Metanephros (tissue), 1 donor: ENCODE results near the gene TRIM56. TPM values are rescaled to one million over a fixed set of nuclear protein-coding genes. Genes with fewer than 3 reads are reported as not detected.

Experiments
- total RNA-seq: library from RNA; depleted of rRNA; stranded (reverse); fragments of >200 nt; gene quantifications from one replicate; pipeline ENCODE4 v1.2.3, GENCODE V29; 2014

Gene TRIM56, protein sequence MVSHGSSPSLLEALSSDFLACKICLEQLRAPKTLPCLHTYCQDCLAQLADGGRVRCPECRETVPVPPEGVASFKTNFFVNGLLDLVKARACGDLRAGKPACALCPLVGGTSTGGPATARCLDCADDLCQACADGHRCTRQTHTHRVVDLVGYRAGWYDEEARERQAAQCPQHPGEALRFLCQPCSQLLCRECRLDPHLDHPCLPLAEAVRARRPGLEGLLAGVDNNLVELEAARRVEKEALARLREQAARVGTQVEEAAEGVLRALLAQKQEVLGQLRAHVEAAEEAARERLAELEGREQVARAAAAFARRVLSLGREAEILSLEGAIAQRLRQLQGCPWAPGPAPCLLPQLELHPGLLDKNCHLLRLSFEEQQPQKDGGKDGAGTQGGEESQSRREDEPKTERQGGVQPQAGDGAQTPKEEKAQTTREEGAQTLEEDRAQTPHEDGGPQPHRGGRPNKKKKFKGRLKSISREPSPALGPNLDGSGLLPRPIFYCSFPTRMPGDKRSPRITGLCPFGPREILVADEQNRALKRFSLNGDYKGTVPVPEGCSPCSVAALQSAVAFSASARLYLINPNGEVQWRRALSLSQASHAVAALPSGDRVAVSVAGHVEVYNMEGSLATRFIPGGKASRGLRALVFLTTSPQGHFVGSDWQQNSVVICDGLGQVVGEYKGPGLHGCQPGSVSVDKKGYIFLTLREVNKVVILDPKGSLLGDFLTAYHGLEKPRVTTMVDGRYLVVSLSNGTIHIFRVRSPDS
- total RNA-seq: 16.9 TPM

DNA sequence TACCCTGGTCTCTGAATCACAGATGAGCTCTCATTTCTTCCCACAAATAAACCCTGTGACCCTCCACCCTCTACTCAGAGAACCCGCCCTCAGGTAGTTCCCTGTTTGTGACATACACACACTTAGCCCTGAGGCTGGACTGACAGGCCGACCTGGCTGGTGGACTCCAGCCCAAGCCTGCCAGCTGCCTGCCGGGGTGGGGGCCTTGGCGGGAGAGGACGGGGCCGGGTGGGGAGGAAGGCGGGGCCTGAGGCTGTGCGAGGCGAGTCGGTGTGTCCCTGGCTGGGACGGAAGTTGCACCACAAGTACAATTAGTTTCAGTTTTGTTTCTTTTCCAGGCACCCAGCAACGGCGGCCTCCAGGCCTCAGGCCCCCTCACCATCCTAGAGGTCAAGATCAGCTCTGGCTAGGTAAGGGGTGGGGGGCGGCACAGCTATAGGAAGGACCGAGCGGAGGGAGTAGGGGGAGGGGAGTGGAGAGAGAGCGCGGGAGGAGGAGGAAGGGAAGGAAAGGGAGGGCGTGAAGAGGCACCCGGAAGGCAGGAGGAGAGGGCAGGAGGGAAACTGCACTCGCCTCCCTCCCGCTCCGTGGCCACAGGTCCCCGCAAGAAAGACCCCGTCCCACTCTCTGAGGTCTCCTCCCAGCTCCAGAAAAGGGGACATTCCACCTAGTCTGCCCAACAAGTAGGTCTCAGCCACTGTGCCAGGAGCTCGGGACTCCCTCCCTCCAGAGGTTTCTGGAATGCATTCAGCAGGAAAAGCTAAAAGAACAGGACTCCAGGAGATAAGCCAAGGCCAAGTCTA lies at the start of gene TRIM56:
TSS of gene TRIM56 (plus strand) at position 320 of the 803 bp plus-strand sequence. CDS start 1,832 bp downstream, outside the sequence.

DNA sequence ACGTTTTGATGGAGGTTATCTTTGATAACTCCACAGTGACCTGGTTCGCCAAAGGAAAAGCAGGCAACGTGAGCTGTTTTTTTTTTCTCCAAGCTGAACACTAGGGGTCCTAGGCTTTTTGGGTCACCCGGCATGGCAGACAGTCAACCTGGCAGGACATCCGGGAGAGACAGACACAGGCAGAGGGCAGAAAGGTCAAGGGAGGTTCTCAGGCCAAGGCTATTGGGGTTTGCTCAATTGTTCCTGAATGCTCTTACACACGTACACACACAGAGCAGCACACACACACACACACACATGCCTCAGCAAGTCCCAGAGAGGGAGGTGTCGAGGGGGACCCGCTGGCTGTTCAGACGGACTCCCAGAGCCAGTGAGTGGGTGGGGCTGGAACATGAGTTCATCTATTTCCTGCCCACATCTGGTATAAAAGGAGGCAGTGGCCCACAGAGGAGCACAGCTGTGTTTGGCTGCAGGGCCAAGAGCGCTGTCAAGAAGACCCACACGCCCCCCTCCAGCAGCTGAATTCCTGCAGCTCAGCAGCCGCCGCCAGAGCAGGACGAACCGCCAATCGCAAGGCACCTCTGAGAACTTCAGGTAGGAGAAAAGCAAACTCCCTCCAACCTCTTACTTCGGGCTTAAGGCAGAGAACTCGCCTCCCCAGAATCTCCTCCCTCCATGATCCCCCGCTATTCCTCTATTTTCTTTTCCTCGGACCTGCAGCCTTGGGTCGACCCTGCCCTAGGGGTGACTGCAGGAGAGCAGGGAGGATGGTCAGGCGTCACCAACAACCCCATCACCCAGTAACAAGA lies 41.6 kb downstream of the TRIM56 start, which contains the start of gene SERPINE1:
TSS of gene SERPINE1 (plus strand) at position 454 of the 809 bp plus-strand sequence. CDS start 1,290 bp downstream, outside the sequence.

Other genes with a start within 250 kb of the TRIM56 start
- gene SLC12A9, start 232.8 kb upstream of the TRIM56 start, total RNA-seq: 25.4 TPM
- 73.4 TPM for gene TRIP6, start 218.1 kb upstream of the TRIM56 start, total RNA-seq
- gene SRRT, start 210.4 kb upstream of the TRIM56 start, total RNA-seq: 81.9 TPM
- gene UFSP1, start 195.8 kb upstream of the TRIM56 start, total RNA-seq: 4.5 TPM
- gene ACHE, start 189.6 kb upstream of the TRIM56 start, total RNA-seq: 25.6 TPM
- gene MUC3A, start 135.9 kb upstream of the TRIM56 start, total RNA-seq: 0.35 TPM
- not detected for gene MUC12, start 115.9 kb upstream of the TRIM56 start, total RNA-seq
- gene MUC17, start 65.4 kb upstream of the TRIM56 start, total RNA-seq: under 0.01 TPM
- gene SERPINE1, start 41.6 kb downstream of the TRIM56 start, total RNA-seq: 3.4 TPM
- gene AP1S1, start 69.0 kb downstream of the TRIM56 start, total RNA-seq: 39.6 TPM
- 0.23 TPM for gene VGF, start 80.1 kb downstream of the TRIM56 start, total RNA-seq
- not detected for gene NAT16, start 94.8 kb downstream of the TRIM56 start, total RNA-seq
- gene MOGAT3, start 115.6 kb downstream of the TRIM56 start, total RNA-seq: 1.8 TPM
- gene PLOD3, start 132.1 kb downstream of the TRIM56 start, total RNA-seq: 42.0 TPM
- 77.1 TPM for gene ZNHIT1, start 132.7 kb downstream of the TRIM56 start, total RNA-seq
- gene CLDN15, start 152.3 kb downstream of the TRIM56 start, total RNA-seq: 10.6 TPM
- gene FIS1, start 159.6 kb downstream of the TRIM56 start, total RNA-seq: 132 TPM
- gene IFT22, start 236.3 kb downstream of the TRIM56 start, total RNA-seq: 47.1 TPM